NCI-H128 (cell line): Measurements from ENCODE around the gene RPH3AL.
"Not testable (repeated sequence)": the region's sequence is repeated elsewhere in the genome, so short reads cannot be mapped to it uniquely, and the experiment has no call there.

Experiments
- DNase-seq: peaks from one replicate; lab custom pipeline; 2025; ENCODE audit not compliant: unreplicated experiment; lab: John Stamatoyannopoulos, UW

RPH3AL gene

DNA sequence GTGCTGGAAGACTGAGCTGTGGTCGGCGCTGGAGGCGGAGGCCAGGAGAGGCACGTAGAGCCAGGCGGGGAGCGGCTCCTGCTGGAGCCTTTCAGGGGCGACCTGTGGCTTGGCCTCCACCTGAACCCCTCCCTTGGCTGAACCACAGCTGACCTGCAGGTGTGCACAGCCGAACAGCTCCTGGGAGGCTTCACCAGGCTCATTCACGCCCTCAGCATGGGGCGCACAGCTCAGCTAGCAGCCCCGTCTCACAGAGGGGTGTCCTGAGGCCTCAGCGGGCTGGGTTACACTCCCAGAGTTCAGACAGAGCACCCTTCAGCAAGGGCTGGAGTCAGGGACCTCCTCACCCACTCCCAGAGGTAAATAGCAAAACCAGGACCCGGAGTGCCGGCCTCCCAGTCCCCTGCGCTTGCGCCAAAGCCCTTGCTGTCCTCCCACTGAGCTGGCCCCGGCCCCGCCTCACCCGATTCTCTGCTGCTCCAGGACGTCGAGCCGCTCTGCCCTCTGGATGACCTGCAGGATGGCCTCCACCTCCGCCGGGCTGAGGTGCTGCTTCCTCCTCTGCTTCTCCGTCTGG lies 31.7 kb downstream of the RPH3AL start:
- no peak for DNase-seq

DNA sequence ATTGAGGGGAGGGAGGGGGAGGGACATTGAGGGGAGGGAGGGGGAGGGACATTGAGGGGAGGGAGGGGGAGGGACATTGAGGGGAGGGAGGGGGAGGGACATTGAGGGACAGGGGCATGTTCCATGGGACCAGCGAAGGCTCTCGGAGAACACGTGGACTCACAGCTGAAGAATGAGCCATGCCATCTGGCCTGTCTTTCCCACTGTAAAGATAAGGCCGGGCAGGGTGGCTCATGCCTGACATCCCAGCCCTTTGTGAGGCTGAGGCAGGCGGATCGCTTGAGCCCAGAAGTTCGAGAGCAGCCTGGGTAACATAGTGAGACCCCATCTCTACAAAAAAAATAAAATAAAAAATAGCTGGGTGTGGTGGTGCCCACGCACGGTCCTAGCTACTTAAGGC lies 32.5 kb downstream of the RPH3AL start:
- no peak for DNase-seq

DNA sequence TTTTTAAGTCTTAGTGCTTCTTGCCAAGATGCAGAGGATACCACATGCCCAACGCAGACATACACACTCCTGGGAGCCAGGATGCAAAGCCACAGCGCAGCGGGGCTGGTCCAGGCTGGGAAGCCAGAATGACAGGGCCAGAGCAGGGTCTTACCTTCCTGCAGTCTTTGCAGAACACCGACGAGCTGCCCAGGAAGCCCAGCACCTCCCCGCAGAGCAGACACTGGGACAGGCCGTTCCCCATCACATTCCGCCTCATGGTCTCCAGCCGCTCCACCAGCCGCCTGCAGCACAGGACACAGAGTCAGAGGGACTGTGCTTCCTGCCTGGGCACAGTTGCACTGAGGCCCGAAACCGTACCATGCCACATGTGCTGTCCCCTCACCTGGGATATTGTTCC lies 33.3 kb downstream of the RPH3AL start:
- no peak for DNase-seq

DNA sequence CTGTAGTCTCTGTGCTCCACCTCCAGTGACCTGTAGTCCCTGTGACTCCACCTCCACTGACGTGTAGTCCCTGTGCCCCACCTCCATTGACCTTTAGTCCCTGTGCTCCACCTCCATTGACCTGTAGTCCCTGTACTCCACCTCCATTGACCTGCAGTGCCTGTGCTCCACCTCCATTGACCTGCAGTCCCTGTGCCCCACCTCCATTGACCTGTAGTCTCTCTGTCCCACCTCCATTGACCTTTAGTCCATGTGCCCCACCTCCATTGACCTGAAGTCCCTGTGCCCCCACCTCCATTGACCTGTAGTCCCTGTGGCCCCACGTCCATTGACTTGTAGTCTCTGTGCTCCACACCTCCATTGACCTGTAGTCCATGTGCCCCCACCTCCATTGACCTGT lies 35.5 kb downstream of the RPH3AL start:
- DNase-seq: not testable (repeated sequence)

DNA sequence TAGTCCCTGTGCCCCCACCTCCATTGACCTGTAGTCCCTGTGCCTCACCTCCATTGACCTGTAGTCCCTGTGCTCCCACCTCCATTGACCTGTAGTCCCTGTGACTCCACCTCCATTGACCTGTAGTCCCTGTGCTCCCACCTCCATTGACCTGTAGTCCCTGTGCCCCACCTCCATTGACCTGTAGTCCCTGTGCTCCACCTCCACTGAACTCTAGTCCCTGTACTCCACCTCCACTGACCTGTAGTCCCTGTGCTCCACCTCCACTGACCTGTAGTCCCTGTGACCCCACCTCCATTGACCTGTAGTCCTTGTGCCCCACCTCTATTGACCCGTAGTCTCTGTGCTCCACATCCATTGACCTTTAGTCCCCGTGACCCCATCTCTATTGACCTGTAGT lies 37.2 kb downstream of the RPH3AL start:
- DNase-seq: not testable (repeated sequence)

DNA sequence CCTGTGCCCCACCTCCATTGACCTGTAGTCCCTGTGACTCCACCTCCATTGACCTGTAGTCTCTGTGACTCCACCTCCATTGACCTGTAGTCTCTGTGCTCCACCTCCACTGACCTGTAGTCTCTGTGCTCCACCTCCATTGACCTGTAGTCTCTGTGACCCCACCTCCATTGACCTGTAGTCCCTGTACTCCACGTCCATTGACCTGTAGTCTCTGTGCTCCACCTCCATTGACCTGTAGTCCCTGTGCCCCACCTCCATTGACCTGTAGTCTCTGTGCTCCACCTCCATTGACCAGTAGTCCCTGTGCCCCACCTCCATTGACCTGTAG lies 38.0 kb downstream of the RPH3AL start:
- DNase-seq: not testable (repeated sequence)

DNA sequence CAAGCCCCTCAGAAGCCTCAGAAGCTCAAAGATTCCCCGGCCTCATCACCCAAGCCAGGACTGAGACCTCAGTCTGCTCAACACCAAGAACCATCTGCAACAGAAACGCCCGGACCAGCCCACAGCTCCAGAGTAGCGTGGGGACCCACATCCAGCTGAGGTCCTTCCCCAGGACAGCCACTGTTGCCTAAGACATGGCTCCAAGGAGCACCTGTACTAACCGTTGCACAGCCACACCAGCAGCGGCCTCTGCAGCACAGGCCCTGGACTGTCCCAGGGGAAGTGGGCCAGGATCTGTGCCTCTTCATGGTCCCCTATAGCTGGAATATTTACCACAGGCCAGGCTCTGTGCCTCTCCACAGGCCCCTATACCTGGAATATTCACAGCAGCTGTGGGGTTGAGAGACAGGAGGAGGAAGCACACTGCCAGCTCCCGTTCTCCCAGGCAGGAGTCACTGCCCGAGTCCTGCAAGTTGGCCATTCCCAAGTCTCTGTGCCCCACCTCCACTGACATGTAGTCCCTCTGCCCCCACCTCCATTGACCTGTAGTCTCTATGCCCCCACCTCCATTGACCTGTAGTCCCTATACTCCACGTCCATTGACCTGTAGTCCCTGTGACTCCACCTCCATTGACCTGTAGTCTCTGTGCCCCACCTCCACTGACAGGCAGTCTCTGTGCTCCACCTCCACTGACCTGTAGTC lies 38.5 kb downstream of the RPH3AL start:
- no peak for DNase-seq

DNA sequence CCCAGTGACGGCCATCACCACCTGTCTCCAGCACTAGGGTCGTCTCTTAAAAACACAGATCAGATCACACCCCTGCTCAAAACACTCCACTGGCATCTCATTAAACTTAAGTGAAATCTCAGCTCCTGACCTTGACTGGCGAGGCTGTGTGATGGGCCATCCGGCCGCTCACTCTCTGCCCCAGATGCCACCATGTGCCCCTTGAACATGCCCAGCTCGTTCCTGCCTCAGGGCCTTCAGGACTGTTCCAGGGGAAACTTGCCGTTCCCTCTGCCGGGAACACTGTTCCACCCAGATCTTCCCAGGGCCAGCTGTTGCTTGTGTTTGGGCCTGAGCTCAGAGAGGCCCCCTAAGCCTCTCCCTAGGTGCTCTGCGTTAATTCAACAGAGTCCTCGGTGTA lies 39.4 kb downstream of the RPH3AL start:
- no peak for DNase-seq

DNA sequence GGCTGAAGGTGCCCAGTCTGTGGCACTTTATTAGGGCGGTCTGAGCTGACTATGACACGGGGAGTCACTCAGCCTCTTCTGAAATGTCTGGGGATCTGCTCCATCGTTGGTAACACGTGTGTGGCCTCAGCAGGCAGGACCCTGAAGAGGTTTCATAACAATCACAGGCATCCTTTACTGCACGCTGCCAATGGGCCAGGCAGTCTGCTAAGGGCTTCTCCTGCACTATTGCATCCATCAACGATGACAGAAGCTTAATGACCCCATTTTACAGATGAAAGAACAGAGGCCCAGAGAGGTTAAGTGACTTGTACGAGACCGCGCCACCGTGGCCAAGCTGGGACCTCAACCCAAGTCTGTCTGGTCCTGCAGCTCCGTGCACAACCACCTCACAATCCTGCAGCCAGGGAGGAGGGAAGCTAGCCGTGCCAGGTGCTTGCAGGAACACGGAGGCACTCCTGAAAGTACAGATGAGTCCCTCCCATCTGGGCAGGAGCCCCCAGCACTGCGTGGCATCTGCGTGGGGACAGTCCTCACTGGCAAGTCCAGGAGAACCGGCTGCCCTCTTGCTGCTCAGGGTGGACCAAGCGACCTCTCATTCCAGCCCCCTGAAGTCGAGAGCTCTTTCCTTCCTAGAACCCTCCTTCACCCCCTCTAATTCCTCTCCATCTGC lies 40.0 kb downstream of the RPH3AL start:
- DNase-seq: no peak

DNA sequence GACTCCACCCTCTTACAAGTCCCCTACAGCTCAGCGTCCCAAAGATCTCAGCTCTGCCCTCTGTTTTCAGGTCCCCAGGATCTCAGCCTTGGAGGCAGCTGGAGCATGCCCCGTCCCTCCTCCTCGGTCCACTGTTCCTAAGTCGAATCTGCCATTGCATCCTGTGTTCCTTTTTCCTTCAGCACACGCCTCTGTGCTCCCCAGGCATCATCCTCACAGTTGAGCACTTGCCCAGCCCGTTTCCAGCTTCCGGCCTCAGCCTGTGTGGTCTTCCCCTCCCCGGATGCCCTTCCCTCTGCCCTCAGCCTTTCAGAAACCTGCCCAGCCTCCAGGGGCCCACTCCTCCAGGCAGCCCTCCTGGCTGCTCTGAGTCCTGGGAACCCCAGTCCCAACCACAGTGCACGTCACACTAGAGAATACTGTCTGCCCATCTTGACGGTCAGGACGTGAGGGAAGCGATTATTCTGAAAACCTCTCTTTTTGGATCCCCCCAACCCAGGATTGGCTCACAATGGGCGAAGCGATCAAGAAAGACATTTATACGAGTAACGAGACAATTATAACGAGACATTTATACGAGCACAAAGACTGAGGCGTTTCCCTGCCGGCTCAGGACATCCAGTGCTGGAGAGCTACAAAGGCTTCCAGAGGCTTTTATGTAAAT lies 41.4 kb downstream of the RPH3AL start:
- no peak for DNase-seq

DNA sequence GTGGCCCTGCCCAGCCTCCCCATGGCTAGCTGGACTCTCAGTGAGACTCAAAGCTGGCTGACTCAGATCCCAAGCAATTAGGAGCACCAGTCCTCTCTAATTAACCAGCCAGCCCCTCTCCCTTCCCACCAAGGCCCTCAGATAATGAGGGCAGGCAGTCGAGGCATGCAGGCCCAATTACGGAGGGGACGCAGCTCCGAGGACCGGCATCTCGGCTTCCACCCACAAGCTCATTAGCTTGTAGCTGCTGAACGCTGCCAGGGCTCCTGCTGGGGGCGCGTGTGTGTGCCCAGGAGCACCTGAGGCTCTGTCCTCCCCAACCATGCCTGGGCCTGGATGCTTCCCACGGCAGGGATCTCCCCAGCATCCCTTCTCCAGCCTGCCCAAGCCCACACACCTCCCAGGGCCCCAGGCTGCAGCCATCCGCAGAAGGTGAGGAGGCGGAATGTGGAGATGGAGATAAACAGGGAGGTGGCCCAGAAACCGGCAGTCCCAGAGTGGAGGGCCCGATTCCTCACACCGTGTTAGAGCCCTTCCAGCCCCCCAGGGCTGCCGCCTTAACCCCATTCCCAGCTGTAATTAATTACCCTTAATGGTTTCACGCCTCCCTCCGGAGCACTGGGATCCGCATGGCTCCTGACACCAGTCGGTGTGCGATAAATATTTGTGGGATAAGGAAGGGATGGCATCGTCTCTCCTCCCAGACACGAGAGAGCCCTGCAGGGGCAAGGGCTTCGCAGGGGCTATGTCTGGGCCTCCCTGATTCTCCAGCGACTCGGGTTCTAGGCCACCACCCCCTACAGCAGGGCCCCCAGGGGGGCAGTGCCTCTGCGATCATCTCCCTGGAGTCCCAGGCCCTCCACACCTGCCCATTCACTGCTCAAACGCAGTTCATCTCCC lies 42.2 kb downstream of the RPH3AL start:
- DNase-seq: no peak

DNA sequence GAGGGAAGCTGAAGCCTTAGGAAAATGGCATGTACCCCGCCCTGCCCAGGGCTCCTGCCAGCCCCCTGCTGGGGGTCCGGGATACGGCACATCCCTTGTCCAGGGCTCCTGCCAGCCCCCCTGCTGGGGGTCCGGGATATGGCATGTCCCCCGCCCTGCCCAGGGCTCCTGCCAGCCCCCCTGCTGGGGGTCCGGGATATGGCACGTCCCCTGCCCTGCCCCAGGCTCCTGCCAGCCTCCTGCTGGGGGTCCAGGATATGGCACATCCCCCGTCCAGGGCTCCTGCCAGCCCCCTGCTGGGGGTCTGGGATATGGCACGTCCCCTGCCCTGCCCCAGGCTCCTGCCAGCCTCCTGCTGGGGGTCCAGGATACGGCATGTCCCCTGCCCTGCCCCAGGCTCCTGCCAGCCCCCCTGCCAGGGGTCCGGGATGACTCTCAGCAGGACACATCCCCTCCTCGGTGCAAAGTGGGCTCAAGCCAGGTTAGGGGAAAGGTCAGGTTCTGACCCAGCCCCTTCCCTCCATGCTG lies 43.2 kb downstream of the RPH3AL start:
- DNase-seq: no peak

DNA sequence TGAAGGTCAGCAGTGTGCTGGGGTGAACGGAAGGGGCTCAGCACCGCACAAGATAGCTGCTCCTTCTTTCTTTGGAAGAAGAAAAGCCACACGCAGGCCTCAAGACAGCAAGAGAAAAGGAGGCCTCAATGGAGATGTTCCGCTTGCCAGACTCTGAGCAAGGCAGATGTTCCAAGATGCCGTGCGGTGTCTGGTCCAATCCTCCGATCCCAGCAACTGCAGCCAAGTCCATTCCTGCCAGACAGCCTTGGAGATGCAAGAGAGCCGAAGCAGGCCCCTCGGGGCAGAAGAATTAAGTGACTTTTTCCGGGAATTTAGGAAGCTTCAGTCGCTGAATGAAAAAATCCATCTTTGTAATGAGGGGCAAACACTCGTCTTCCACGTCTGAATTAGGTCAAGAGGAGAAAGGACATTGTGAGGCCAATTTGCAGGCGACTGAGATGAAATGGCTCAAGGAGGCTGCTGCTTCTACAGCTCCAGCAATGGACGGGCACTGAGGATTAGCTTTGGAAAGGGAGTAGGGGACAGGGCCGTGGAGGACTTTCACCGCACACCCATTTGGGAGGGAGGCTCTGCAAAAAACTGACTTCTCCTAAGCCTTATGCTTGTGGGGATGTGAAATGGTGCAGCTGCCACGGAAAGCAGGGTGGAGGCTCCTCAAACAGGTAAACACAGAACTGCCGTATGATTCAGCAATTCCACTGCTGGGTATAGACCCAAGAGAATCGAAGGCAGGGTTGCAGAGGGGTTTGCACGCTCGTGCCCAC lies 44.7 kb downstream of the RPH3AL start:
- no peak for DNase-seq

DNA sequence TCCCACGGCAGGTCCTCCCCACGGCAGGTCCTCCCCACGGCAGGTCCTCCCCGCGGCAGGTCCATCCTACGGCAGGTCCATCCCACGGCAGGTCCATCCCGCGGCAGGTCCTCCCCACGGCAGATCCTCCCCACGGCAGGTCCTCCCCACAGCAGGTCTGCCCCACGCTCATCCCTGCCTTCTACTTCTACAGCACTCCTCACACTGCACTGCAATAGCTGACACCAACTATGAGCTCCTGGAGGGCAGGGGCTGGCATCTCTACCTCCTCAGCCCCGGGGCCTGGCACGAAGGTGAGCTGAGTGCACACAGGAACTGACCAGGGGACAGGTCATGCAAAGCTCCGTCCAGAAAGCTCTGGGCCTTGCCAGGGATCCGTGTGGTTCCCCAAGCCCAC lies 45.3 kb downstream of the RPH3AL start:
- DNase-seq: no peak

DNA sequence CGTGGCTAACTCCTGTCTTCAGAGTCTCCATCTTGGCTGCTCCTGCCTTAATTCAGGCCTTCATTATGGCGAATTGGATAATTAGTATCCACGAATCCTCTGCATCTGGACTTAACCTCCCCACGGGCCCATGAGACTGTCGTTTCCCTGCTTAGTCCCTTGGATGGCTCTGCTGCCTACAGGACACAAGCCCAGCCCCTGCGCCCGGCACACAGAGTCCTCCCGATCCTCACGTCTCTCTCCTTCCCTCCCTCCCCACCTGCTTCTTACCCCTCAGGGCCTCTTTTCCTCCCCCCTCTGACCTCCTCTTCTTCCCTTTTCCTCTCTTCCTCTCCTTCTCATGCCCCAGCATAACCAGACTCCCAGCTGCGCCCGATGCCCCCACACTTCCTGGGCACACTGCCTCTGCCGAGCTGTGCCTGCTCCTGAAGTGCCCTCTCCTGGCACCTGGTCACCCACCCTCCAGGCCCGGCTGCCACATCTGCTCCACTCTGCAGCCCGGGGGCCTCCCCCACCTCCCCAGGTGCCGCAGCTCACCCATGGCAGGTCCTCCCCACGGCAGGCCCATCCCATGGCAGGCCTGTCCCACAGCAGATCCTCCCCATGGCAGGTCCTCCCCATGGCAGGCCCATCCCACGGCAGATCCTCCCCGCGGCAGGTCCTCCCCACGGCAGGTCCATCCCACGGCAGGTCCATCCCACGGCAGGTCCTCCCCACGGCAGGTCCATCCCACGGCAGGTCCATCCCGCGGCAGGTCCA lies 45.9 kb downstream of the RPH3AL start:
- DNase-seq: no peak

DNA sequence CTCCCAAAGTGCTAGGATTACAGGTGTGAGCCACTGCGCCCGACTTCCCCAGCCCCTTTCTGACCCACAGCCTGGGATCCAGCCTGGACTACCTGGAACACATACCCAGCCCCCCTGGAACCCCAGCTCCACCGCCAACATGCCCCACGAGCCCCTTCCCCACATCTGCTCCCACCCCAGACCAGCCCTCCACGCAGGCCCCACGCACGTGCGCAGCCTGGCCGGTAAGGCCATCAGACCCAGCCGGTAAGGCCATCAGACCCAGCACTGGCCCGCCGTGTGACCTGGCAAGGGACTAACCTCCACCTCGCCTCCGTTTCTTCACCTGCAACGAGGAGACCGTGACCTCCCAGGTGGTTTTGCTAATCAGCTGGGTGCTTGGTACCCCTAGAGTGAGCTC lies 46.5 kb downstream of the RPH3AL start:
- no peak for DNase-seq

DNA sequence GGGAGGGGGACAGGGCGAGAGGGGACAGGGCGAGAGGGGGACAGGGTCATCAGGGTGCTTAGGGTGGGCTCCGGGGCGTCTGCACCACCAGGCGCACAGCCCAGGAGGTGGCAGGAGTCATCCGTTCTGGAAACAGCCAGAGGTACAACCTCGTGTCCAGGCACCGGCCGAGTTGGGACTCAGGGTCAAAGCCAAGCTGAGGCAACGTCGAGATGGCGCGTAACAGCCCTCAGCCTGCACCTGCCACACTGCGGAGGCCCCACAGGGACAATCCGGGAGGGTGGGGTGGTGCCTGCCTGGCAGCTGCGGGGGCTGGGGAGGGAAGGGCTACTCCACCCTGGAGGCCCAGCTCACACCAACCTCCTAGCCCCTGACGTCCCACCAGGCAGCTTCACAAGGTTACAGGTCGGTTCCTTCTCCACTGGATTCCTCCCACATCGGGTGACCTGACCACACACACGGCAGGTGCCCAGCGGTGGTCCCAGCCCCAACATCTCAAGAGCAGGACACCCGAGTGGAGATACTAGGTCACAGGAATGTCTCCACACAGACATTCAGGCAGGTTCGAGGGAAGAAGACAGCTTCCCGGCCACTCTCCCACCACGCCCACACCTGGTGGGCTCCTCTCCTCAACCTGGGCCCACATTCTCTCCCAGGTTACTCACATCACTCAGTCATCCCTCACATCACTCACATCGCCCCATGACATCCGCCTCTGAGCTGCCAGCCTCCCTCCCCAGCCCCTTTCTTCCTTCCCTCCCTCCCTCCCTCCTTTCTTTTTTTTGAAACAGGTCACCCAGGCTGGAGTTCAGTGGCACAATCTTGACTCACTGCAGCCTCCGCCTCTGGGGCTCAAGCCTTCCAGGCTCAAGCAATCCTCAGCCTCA lies 47.3 kb downstream of the RPH3AL start:
- DNase-seq: no peak

DNA sequence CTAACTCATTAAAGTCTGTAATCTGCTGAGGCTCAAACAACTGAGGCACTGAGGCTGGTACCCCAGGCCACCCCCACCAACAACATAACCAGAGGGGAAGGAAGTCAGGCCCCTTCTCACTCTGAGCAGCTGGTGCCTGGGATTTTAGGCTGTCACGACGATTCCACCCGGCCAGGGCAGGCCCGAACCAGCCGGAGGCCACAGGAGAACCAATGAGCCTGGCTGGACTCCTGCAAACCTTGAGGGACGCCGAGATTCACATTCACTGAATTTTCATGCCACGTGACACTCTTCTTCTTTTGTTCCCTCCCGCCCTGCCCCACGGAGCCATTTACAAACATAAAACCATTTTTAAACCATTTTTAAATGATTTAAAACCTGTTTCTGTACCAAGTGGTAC lies 48.1 kb downstream of the RPH3AL start:
- DNase-seq: no peak
